DOHH2 (cell line): Measurements from ENCODE around the gene SOD3.

Experiments used
- H3F3A ChIP-seq: fragments of 200-600 bp; sonication (generic), shearing (Covaris generic); 2 replicates; pipeline ENCODE4 v1.6.0; 2016; ENCODE audit warnings: antibody characterized with exemption, mild to moderate bottlenecking; ENCODE audit not compliant: control insufficient read depth, insufficient read depth
- H3K27ac ChIP-seq: fragments of 200-600 bp; sonication (generic); 2 replicates; pipeline ENCODE4 v1.5.1; 2014; ENCODE audit warnings: low read depth, mild to moderate bottlenecking, low read length, moderate library complexity
- H3K27me3 ChIP-seq: fragments of 200-600 bp; sonication (generic); 2 replicates; pipeline ENCODE4 v1.6.1; 2014; ENCODE audit warnings: mild to moderate bottlenecking, low read length, mixed read lengths; ENCODE audit not compliant: control insufficient read depth
- H3K36me3 ChIP-seq: fragments of 200-600 bp; sonication (generic); 2 replicates; pipeline ENCODE4 v1.6.1; 2014; ENCODE audit warnings: mild to moderate bottlenecking, low read length, moderate library complexity, mixed read lengths; ENCODE audit not compliant: control insufficient read depth
- H3K4me1 ChIP-seq: fragments of 200-600 bp; sonication (generic); 2 replicates; pipeline ENCODE4 v1.6.1; 2014; ENCODE audit warnings: mild to moderate bottlenecking, low read length, mixed read lengths; ENCODE audit not compliant: control insufficient read depth
- H3K4me2 ChIP-seq: fragments of 200-600 bp; sonication (generic); 2 replicates; pipeline ENCODE4 v1.6.0; 2014; ENCODE audit warnings: mild to moderate bottlenecking, low read length, moderate library complexity
- H3K4me3 ChIP-seq: fragments of 200-600 bp; sonication (generic); 2 replicates; pipeline ENCODE4 v1.5.1; 2014; ENCODE audit warnings: mild to moderate bottlenecking, low read length, mixed read lengths
- H3K79me2 ChIP-seq: fragments of 200-600 bp; sonication (generic); 2 replicates; pipeline ENCODE4 v1.6.1; 2014; ENCODE audit warnings: mild to moderate bottlenecking, low read length, mixed read lengths; ENCODE audit not compliant: control insufficient read depth
- H3K9me2 ChIP-seq: fragments of 200-600 bp; sonication (generic); replicated peaks from 2 replicates; pipeline ENCODE4 v1.6.1; 2014; ENCODE audit warnings: mild to moderate bottlenecking, low read length, mixed read lengths; ENCODE audit not compliant: control insufficient read depth
- H3K9me3 ChIP-seq: fragments of 200-600 bp; sonication (generic); 2 replicates; pipeline ENCODE4 v1.6.1; 2014; ENCODE audit warnings: antibody characterized with exemption, low read length, mixed read lengths; ENCODE audit not compliant: control insufficient read depth, insufficient read depth
- H4K20me1 ChIP-seq: fragments of 200-600 bp; sonication (generic); 2 replicates; pipeline ENCODE4 v1.6.0; 2014; ENCODE audit warnings: low read depth, mild to moderate bottlenecking, antibody characterized with exemption, low read length, moderate library complexity; ENCODE audit not compliant: control insufficient read depth, insufficient read depth
- EZH2phosphoT487 ChIP-seq: fragments of 200-600 bp; sonication (generic); IDR thresholded peaks from 2 replicates; pipeline ENCODE4 v1.6.1; 2017; ENCODE audit warnings: borderline replicate concordance, mild to moderate bottlenecking, antibody characterized with exemption, low read length, moderate library complexity, mixed read lengths
- TF ChIP-seq, protein P1 (sequence below): fragments of 200-600 bp; sonication (generic); IDR thresholded peaks from one replicate; pipeline ENCODE4 v1.5.1; 2014; ENCODE audit warnings: antibody characterized with exemption, mild to moderate bottlenecking, low read depth, low read length; ENCODE audit not compliant: poor library complexity, severe bottlenecking

The SOD3 gene

DNA sequence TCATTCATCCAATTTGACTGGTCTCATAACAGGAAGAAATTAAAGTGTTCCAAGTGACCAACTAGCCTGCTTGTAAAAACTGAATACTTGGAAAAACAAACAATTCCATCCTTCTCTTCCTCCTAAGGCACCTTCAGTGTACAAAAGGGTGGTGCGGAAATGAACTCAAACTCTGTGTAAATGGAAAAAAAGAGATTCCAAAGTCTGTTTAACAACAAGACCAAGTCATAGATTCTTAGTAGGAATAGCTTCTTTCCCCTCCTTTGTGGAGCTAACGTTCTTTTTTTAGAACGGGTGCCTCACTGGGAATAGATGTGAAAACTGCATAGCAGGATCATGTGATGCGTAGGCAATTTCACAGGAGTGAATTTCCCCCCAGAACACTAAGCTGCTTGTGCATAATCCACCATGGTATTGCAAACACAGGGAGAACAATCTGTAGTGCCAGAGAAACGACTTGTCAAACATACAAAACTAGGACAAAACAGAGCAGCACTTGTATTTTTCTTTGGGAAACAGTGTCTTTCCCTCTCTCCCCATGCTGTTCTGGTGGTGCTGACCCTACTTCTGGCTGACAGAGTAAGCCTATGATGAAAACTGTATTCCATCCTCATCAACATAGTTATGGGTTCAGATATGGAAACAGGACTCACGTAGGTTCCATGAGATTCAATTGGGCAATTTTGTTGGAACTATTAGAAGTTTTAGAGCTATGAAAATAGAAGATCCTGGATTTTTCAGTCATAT is 13.2 kb upstream of the SOD3 start:
- Histone ChIP-seq H3K9me2 (no peaks in the 10 kb centered on the region), H3K4me2 (no peak overlapping the region), H4K20me1 (no peaks in the 10 kb centered on the region), H3F3A (no peaks in the 10 kb centered on the region), H3K9me3 (no peaks in the 10 kb centered on the region), H3K4me1 (no peaks in the 10 kb centered on the region), H3K27me3 (no peaks in the 10 kb centered on the region), H3K79me2 (no peaks in the 10 kb centered on the region), H3K4me3 (no peak overlapping the region), H3K36me3 (no peaks in the 10 kb centered on the region), H3K27ac (no peak overlapping the region)
- no peak for TF ChIP-seq EZH2phosphoT487
- TF ChIP-seq, protein P1, sequence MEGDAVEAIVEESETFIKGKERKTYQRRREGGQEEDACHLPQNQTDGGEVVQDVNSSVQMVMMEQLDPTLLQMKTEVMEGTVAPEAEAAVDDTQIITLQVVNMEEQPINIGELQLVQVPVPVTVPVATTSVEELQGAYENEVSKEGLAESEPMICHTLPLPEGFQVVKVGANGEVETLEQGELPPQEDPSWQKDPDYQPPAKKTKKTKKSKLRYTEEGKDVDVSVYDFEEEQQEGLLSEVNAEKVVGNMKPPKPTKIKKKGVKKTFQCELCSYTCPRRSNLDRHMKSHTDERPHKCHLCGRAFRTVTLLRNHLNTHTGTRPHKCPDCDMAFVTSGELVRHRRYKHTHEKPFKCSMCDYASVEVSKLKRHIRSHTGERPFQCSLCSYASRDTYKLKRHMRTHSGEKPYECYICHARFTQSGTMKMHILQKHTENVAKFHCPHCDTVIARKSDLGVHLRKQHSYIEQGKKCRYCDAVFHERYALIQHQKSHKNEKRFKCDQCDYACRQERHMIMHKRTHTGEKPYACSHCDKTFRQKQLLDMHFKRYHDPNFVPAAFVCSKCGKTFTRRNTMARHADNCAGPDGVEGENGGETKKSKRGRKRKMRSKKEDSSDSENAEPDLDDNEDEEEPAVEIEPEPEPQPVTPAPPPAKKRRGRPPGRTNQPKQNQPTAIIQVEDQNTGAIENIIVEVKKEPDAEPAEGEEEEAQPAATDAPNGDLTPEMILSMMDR: no peak

DNA sequence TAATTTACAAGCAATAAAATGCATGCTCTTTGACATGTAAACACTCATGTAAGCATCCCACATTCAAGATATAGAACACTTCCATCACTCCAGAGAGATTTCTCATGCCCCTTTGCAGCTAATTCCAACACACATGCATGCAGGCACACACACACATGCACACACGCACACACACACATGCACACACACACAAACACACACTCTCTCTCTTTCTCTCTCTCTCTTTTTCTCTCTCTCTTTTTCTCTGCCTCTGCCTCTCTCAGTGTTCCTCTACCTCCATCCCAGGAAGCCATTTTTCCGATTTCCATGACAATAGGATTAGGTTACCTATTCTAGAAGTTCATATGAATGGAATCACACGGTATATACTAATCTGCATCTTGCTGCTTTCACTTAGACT is 11.9 kb upstream of the SOD3 start:
- Histone ChIP-seq H3K4me3 (no peak overlapping the region), H3K27ac (no peak overlapping the region), H3K9me3 (no peaks in the 10 kb centered on the region), H3K9me2 (no peaks in the 10 kb centered on the region), H3K27me3 (no peaks in the 10 kb centered on the region), H3K4me1 (no peaks in the 10 kb centered on the region), H3F3A (no peaks in the 10 kb centered on the region), H3K36me3 (no peaks in the 10 kb centered on the region), H4K20me1 (no peaks in the 10 kb centered on the region), H3K4me2 (no peak overlapping the region), H3K79me2 (no peaks in the 10 kb centered on the region)
- no peak for TF ChIP-seq EZH2phosphoT487
- TF ChIP-seq, protein P1: no peak

DNA sequence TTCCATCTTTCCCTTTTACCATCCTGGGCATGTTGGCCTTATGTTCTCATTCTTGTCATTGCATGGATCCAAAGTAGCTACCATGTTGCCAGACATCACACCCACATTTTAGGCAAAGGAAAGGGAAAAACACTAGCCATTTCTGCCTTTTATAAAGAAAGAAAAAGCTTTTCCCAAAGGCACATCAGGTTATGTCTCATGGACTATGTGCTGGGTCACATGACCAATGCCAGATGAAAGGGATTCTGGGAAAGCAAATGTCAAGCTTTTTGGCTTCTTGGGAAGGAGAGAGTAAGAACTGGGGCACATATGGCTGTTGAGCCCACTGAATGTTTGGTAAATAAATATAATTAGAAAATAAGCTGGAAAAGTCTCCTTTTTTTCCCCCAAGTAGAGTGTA is 4.3 kb upstream of the SOD3 start:
- H3K9me2 ChIP-seq: no peaks in the 10 kb centered on the region
- H4K20me1 ChIP-seq: no peaks in the 10 kb centered on the region

More for the DNA sequence above, 4.3 kb upstream of the SOD3 start:
- H3K4me3 ChIP-seq: no peak overlapping the region
- no peaks in the 10 kb centered on the region for H3F3A ChIP-seq
- TF ChIP-seq, protein P1: no peak
- no peak for TF ChIP-seq EZH2phosphoT487
- H3K27ac ChIP-seq: no peak overlapping the region
- H3K27me3 ChIP-seq: no peaks in the 10 kb centered on the region
- no peaks in the 10 kb centered on the region for H3K4me1 ChIP-seq
- H3K4me2 ChIP-seq: no peak overlapping the region
- no peaks in the 10 kb centered on the region for H3K36me3 ChIP-seq
- no peaks in the 10 kb centered on the region for H3K79me2 ChIP-seq
- no peaks in the 10 kb centered on the region for H3K9me3 ChIP-seq
